Measurements from ENCODE around the gene HPCAL1.

Gene HPCAL1

DNA sequence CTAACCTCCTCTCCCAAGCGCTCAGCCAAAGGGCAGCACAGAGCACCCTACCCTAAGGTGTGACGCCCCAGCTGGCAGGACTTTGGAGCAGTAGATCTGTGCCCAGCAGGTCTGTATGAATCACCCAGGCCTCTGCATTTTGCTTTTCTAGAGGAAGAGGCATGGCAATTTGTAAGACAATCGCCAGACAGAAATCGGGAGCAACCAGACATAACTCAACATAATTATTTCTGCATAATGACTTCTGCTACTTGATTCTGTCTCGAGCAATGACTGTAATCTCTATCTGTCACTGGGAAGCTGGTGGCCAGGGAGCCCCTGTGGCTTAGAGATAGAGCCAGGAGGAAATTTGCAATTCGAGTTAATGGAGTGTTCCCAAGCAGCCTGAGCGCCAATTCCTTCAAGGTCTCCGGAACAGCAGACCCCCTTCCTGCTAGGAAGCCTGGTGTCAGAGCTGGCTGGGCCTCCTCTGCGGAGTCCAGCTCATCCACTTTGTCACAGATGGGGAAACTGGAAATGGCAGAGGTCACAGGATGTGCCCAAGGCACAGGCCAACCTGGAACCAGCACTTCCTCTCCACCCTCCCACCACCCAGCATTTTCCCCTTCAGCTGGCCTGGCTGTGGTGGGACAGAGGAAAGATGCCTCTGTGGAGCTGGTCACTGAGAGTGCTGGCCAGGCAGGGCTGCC lies 90.4 kb downstream of the HPCAL1 start:
- no peak for DNase-seq

DNA sequence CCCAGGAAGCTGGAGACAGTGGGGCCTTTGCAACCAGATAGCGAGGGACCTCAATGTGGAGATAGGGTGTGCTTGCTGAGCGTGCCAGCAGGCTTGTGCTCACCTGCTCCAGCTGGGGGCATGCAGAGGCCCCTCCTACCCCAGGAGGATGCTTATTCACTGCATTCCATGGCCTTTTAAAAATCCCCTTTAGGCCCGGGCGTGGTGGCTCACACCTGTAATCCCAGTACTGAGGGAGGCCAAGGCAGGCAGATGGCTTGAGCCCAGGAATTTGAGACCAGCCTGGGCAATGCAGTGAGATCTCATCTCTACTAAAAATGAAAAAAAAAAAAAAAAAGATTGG lies 90.9 kb downstream of the HPCAL1 start:
- DNase-seq: no peak

DNA sequence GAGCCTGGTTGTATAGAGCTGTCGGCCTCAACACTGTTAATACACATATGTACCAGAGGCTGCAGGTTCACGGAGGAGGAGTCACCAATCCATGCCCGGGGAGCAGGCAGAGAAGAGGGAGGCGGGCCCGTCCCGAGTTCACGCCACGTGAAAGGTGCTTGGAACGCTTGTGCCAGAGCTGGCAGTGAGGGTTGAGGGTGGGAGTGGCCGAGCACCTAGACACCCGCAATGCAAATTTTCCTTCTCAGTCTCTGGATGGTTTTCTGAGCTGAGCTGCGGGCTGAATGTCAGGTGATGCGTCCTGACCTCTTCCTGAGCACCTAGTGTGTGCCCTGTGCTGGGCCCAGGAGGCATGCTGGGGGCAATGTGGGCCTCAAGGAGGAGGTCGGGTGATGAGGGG lies 93.2 kb downstream of the HPCAL1 start:
- no peak for DNase-seq

DNA sequence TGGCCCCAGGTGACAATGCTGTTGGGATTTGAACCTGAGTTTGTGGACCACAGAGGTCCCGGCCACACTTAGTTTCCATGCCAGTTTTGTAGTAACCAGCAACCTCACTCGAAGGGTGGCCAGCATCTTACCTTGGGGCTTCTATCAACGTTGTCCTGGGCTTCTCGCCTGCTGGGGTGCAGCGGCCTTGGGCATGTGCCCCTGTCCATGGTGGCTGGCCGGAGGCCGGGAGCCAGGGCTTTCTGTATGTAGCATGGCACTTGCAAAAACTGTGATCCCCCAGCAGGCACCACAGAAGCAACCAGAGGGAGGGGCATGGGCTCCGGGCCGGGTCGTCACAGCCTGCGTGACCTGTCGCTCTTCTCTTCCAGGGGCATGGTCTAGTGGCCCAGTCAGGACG lies 93.8 kb downstream of the HPCAL1 start:
- no peak for DNase-seq

DNA sequence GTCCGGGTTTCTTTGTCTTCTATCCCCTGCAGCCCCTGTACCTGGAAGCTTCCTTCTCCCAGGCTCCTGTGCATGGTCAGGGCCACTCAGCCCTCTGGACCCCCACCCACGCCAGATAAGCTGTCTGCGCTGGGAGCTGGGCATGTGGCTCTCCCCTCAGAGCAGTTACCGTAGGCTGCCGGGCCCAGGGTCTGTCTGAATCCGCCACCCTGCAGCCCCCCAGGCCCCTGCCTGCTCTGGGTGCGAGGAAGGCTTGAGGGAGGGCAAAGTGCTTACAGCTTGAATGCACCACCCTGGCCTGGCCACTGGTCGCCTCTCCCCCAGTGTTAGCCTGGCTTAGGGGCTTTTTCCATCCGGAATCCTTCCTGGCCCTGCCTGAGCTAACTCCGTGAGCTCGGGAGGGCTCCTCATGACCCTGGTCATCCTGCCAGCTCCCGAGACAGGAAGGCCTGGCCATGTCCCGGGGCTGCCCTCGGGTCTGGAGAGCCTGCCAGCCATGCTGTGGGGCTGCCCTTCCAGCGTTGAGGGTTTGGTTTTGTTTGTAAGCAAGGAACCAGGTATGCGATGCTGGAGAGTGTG lies 94.7 kb downstream of the HPCAL1 start:
- DNase-seq: no peak

DNA sequence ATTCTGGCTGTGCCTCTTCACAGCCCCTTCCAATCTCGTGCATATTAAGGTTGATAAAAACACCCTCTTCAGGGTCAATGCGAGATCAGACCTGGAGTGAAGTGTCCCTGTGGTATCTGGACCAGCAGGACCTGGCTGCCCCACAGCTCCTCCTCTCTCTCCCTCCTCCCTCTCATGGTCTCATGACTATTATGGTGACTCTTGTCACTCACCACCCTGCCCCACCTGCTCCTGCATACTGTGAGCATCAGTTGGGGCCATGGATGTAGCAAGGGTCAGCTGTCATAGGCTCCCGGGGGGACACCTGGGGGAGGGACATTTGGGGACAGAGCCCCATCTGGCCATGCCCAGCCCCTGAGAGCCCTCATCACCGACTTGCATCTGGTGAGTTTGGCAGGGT lies 95.2 kb downstream of the HPCAL1 start:
- DNase-seq: no peak

DNA sequence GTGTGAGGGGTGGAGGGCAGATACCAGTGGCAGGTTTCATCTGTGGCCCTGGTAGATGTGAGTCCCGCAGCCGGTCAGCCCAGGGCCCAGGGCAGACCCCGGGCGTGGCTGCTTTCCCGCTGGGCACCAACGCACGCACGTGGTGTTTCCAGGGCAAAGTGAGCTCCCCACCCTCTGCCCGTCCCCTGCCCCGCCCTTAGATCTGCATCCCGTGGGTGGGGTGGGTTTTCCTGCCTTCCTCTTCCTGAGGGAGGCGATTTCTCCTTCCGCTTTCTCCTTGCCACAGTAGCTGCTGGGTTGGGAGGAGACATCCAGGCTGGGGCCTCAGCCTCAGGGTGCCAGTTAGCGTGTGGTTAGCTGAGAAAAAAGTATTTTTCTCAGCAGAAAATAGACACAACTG lies 95.8 kb downstream of the HPCAL1 start:
- no peak for DNase-seq

DNA sequence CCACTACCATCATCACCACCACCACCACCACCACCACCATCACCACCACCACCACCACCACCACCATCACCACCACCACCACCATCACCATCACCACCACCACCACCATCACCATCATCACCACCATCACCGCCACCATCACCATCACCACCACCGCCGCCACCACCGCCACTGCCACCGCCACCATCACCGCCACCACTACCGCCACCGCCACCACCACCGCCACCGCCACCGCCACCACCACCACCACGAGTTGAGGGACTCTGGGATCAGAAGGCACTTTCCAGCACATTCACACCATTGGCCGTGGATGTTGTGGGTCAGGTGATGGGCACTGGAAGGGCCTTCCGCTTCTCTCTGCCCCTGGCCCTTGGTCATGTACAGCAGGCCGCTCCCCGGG lies 96.7 kb downstream of the HPCAL1 start:
- DNase-seq: no peak

DNA sequence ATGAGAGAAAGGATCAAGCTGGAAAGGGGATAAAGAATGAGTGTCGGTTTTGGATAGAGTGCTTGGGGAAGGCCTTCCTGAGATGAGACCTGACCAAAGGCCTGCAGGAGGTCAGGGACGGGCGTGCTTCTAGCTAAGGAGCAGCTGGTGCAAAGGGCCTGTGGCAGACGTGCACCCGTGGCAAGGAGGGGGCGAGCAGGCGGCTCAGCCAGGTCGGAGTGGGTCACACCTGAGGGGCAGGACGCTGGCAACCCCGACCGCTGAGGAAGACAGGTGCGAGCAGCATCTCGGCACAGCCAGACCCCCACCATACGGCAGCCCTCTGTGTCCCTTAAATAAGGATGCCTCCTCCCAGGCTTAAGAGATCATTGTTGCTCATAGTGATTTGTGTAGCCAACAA lies 97.3 kb downstream of the HPCAL1 start:
- no peak for DNase-seq

DNA sequence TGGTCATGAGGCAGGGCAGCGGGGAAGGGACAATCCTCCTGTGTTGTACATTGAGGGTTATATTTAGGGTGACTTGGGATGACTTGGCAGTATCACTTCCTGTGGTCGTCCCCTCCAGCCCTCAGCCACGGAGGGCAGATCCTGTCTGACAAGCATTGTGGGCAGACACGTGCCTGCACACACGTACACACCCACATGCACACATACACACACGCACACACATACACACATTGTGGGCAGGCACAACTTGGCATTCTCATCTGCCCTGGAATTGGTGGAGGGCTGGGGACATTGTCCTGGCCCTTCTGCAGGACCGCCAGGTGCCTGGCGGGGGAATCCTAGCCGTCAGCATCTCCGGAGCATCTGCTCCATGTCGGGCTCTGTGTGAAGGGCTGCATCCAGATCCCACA lies 97.9 kb downstream of the HPCAL1 start:
- DNase-seq: no peak

DNA sequence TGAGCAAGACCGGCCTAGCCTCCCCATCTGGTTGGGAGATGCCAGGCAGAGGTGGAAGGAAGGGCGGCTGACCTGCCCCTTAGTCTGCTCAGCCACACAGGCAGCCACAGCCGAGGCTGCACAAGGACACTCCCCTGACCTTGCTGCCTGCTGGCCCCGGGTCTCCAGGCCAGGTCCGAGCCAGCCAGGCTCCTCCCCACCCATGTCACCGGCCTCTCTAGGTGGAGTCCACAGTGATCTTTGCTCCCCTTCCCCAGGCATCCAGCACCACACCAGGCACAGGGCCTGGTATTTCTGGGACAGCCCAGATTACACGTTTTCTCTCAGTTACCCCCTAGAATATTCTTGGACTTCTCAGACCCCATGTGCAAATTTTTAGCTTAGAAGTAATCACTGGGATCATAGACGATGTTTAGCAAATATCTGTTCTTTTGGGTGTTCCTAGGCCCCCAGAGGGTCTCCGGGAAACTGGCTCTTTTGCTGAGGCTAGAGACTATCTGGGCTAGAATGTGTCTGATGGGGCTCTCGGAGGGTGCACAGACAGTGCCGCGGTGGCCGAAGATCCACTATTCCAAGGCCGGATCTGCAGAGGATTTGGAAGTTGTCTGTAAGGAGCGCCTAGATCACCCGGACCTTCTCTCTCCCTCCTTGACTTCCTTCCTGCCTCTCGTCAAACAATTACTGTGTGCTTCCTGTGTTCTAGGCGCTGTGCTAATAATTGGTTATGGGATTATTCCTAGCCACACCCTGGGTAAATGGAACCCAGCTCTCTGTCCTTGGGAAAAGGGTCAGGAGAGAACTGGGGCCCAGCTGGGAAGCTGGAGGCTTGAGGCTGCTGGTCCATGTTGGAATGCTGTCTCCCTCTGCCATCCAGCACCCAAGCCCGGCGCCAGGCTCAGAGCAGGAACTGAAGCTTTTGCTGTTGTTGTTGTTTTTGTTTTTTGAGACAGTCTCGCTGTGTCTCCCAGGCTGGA lies 98.6 kb downstream of the HPCAL1 start:
- DNase-seq: no peak

DNA sequence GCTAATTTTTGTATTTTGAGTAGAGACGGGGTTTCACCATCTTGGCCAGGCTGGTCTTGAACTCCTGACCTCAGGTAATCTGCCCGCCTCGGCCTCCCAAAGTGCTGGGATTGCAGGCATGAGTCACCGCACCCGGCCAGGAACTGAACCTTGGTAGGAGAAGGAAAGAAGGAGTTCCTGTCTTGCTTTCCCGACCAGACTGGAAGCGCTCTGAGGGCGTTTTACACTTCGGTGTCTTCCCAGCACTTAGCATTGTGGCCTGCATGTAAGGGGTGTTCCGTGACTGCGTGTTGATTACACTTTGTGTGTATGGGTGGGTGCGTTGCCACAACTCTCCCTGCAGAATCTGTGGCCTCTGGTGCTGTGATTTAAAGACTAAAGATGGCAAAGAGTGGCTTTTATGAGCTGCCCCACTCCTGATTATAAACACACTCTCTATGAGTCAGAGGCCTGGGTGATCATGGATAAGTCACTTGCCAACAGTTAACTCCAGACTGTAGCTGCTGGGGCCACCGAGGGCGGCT lies 99.4 kb downstream of the HPCAL1 start:
- DNase-seq: no peak

DNA sequence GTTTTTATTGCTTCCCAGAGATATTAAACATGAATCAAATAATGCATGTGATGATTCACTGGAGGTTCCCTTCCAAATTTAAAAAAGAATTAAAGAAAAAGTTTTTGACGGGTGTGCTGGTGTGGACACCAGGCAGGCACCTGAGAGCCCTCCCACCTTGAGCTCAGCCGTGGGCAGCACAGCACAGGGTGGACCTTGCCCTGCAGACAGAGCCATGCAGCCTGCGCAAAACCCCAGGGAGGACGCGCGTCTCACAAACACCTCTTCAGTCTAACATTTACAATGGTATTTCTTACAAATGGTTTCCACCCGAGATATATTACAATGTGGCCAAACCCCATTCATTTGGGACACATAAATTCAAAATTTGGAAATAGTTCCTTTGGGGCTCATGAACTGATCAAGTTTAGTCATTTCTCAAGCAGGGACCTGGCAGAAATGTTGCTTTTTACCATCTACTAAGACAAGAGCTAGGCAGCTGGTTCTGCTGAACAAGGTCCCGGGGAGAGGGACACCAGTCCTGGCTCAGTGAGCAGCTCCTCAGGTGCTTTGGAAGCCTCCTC lies 100.0 kb downstream of the HPCAL1 start:
- no peak for DNase-seq

DNA sequence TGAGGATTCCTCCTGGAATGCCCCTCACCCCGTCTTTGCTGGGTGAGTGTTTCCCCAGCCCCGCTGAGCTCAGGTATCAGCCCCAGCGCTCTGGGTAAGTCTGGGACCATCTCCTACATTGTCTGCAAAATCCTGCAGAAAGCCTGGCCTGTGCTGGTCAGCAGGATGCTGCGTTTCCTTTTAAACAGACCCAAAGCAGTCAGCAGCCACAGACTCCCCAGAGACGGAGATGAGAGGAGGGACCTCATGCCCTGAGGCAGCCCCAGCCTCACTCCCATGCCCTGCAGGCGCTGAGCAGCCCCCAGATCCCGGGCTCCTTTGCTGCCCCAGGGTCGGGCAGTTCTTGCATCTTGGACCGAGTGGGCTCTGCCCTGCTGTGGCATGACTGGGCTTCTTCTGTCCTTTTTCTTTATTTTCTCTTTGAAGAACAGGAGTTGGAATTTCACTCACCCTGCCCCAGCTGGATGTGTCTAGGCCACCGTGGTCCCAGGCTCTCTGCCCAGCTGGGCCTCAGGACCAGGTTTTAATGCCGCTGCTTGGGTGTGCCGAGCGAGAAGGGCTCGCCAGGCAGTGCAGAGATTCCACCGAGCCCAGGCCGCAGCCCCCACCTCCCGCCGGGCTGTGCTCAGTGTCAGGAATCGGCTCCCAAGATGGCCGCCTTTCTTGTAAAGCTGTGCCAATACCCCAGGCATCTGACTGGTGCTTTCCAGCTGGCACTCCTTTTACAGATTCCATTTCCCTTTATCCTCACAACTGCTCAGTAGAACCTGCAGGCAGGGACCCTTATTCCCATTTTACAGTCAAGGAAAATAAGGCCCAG lies 101.8 kb downstream of the HPCAL1 start:
- no peak for DNase-seq

DNA sequence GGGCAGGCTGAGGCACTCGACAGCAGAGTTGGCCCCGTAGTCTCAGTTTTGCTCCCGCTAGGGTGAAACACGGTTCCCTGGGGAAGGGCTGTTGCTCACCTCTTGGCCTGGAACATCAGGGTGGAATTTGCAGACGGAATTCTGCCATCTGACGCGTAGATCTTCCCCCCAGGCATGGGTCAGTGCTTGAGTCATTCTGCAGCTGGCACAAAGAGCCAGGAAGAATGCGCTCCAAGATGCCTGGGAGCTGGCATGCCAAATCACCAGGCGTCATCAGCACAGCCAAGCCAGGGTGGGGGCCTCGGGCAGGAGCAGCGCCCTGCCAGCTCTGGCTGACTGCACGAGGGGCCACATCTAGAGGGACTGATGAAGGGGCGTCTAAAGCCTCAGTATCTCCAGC lies 102.7 kb downstream of the HPCAL1 start:
- no peak for DNase-seq

DNA sequence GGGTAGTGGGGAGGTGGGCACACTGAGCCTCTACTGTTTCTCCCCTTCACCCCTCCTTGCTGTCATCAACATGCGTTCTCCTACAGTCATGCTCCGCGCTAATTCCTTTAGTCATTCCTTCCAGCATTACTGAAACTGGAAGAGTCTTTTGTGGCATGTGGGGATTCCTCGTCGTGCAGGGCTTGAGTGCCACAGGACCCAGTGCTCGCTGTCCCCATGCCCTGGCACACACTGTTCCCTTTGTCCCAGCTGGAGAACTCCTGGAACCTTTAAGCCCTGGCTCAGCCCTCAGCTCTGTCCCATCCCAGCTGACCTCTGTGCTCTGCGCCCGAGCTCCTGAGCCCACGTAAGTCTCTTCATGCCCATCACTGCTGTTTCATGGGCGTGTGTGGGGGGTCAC lies 103.3 kb downstream of the HPCAL1 start:
- DNase-seq: no peak

DNA sequence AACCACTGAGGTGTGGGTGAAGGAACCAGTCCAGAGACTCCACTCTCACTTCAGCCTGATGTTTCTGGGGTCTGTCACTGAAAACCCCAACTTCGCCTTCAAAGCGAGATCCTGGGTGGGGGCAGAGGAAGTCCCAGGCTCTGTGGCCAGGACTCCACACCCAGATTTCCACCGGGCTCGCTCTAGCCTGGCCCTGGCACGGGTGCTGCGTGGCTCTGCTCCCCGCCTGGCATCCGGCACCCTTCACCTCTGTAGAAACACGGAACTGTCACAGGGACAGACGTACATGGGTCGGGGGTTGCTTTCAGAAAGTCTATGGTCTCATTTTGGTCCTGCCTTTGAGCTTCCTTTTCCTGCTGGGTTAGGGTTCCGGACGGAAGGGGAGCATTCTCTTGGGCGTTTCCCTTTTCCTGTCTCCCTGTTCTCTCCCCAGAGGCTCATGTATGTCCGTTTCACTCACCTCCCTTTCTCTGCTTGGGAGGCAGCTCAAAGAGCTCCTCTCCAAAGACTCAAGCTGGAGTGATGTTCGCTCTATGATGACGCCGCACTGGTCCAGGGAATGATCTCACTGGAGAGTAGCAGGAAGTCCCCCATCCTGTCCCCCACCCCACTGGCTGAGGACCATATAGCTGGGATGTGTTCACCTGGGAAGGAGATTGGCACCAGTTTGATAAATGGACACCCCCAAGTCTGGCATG lies 103.9 kb downstream of the HPCAL1 start:
- DNase-seq: no peak

DNA sequence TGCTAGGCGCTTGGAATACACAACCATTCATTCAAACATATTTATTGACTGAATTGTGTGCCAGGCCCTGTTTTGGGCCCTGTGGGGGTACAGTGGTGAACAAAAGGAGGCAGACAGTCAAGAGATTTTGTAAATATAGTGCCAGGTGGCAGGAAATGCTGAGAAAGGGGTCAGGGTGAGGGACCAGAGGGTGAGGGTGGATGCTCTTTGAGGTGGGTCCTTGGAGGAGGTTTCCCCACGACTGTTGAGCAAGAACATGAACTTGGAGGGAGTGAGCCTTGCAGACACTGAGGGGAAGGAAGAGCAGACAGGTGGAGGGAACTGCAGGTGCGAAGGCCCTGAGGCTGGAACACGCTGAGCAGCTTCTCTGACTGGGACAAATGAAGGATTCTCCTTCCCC lies 104.7 kb downstream of the HPCAL1 start:
- DNase-seq: no peak

DNA sequence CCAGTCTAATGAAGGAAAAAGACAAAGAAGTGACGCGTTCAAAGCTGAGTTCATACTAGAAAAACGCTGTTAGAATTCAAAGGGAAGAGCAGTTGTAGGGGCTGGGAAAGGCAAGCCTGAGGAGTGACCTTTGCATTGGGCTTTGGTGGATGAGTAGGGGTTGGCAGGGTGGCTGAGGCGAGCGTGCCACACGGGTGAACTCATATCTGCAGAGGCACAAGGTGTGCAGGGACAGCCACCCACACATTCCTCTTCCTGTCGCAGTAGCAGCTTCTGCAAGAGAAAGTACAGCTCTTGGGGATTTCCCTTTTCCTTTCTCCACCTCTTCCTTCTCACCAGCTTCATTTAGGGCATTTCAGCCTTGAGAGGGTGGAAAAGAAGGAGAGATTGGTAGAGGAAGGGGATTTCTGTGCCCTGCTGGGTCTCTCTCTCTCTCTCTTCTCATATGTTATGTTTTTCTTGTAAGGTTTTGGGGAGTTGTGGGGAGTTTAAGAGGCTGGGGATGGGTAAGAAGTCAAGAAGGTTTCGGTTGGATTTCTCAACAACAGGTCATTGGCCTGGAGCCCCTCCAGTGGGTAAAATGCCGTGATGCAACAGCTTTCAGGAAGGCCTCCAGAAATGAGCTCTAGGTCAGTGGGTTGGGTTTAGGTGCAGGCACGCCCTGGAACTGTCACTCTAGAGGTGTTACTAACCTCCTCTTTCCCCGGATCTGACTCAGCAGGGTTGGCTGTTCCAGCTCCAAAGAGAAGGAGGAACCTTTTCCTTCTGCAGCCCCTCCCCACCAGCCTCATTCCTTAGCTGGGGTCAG lies 105.3 kb downstream of the HPCAL1 start:
- peak; percentile 44 for DNase-seq

DNA sequence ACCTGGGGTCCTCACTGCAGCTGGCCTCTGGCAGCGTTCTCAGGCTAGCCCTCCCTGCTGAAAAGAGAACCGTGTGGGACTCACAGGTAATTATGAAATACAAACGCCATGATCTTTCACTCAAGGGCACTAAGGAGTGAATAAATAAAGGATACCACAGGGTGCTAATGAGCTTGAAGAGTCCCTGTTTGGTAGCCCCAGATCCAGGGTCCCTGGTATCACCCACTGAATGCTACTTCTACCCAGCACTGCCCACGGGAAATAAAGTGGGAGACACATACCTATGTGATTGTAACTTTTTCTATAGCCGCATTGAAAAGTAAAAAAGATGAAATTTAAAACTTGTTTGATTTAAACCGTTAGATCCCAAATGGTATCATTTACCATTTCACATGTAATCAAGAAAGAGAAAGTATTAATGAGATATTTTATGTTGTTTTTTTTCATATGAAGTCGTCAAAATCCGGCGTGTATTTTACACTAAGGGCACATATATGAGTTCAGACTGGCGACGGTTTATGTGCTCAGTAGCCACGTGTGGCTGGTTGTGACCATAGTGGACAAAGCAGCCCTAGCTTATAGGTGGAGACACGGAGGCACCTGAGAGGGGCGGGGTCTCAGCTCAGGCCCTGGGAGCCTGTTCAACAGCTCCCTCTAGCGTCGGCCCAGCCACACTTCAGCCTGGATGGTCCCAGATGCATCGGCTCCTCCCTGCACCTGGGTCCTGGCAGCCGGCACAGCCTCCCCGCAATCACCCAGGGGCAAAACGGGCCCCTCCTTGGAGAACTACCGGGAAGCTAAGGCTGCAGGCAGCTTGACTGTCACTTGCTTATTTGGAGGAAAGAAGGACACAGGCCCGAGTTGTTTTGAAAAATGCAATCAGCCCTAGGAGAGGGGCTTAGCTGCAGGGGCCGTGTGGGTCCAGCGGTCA lies 106.2 kb downstream of the HPCAL1 start:
- DNase-seq: peak; percentile 73

Data from central memory CD4-positive, alpha-beta T cell (primary cell).